Putamen (tissue), 1 donor: ENCODE measurements around the gene MAST3.
A peak's percentile ranks its signal among the peaks of the same experiment; 100 is the strongest.
"Not testable (repeated sequence)": the region's sequence is repeated elsewhere in the genome, so short reads cannot be mapped to it uniquely, and the experiment has no call there.

Source experiments
- DNase-seq: peaks from one replicate; pipeline ENCODE4 v3.0.0-alpha.2; 2016; ENCODE audit warnings: low spot score

MAST3 gene

DNA sequence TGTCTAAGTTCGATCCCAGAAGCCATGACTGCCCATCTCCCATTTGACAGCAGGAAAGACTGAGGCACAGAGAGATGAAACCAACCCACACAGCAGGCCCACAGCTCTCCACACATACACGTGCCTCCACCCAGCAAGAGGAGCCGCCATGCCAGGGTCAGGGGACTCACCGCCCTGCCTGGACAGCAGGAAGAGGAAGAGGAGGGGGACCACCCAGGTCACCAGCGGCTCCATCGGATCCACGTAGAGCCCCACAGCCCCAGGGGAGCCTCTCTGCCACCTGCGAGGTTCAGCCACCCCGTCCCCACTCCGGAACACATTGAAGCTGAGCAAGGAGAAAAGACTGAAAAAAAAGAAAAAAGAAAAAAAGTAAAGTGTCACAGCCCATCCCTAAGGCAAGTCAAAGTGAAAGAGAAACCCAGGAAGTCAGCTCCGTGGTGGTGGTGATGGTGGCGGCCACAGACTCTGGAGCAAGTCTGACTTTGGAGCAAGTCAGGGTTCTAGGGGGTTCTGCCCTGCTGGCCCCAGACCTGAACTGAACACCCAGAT, 10.9 kb upstream of the MAST3 start, which contains the start of gene IL12RB1:
TSS of gene IL12RB1 (minus strand) at position 345 of the 549 bp plus-strand sequence. CDS start at position 234, 111 bp downstream.
- DNase-seq: no peak

DNA sequence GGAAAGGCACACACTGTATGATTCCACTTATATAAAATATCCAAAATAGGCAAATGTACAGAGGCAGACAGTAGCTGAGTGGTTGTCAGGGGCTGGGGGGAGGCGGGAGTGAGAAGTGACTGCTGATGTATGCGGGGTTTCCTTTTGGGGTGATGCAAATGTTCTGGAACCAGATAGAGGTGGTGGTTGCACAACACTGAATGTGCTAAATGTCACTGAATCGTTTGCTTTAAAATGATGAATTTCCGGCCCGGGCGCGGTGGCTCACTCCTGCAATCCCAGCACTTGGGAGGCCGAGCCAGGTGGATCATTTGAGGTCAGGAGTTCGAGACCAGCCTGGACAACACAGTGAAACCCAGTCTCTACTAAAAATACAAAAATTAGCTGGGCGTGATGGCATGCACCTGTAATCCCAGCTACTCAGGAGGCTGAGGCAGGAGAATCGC, 8.5 kb upstream of the MAST3 start:
- DNase-seq: peak; percentile 86

DNA sequence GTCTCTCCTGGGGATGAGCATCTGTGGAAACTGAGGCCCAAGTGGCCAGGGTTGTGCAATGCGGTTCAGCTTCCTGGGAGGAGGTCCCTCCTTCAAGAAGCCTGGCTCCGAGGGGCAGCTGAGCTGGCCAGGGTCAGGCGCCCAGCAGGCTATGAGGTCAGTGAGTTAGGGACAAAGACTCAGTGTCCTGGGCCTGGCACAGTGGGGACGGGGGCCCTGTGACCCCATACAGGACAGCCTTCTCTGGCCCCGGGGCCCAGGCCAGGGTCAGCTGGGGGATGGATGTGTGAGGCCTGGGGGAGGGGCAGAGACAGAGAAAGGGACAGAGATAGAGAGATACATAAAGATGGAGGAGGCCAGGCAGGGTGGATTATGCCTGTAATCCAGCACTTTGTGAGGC, 7.9 kb upstream of the MAST3 start:
- DNase-seq: peak; percentile 96

DNA sequence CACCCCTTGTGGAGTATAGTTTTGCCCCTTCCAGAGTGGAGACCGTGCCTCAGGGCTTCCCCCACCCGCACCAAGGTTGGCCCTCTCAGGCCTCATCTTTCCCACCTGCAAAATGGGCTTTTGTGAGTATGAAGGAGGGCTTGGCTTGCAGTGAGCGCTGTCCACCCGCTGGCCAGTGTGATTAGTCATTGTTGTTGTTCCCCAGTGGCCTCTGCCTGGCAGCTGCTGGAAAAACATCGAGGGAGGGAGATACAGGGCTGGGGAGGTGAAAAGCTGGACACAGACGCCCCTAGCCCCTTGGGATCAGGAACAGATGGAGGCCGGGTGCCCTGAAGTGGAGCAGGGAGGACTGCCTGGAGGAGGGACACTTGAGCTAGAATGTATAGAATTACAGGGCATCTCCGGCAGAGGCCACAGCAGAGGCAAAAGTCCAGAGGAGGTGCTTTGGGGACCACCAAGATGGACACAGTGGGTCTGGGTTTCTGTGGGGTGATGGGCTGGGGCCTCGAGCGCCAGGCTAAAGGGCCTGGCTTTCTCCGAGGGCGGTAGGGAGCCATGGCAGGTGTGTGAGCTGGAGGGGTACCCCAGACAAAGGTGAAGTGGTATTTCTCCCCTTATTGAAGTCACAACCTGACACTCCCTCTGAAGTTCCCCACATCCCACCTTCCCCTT, 6.9 kb upstream of the MAST3 start:
- no peak for DNase-seq

DNA sequence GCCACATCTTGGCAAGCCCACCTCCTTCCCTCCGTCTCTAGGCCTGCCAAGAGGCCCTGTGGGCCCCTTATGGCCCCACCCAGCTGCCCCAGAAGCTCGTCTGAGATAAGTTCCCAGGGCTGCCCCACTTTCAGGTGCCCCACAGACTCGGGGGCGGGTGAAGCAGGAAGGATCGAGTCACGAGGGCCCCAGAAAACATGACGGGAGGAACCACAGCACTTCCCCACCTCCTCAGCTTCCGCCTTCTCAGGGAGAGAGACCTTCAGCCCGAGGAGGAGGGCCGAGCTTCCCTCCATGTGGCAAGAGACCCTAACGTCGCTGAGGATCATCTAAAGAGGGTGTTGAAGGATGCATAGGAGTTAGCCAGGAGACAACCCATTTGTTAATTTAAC, 6.4 kb upstream of the MAST3 start:
- no peak for DNase-seq

DNA sequence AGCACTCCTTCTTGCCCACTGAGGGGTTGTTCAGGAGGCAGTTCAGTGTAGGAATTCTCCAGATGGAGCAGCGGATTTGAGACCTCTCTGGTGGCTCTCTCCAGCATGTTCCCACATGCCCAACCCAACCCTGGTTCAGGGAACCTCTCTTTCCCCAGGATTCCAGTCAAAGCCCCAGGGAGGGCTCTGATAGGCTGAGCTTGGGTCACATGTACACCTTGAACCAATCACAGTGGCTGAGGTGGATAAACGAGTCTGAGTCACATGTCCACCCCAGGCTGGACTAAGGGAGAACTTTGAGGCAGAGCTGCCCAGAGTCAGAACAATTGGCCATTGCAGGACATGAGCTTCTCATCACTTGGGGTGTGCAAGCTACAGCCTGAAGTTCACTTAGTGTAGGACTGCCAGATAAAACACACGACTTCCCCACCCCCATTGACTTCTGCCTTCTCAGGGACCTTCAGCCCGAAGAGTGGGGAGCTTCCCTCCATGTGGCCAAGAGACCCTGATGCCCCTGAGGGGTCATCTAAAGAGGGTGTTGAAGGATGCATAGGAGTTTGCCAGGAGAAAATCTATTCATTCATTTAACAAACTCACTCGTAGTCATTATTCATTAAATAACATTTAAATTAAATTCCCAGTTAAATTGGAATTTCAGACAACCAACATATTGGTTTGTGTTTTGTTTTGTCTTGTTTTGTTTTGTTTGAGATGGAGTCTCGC, 4.0 kb upstream of the MAST3 start:
- DNase-seq: no peak

DNA sequence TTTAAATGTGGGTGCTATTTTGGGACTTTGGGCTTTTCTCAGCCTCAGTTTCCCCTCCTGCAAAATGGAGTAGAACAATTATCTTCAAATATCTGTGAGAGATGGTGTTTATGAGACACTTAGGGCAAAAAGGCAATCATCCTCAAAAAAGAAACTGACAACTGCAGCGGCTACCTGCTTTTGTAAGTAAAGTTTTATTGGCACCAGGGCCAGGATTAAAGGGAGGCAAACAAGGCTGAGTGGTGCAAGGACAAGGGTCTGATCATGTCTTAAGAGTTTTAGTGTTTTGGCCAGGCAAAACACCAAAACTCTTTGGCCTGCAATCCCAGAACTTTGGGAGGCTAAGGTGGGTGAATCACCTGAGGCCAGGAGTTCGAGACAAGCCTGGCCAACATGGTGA, 1.3 kb upstream of the MAST3 start:
- DNase-seq: no peak

DNA sequence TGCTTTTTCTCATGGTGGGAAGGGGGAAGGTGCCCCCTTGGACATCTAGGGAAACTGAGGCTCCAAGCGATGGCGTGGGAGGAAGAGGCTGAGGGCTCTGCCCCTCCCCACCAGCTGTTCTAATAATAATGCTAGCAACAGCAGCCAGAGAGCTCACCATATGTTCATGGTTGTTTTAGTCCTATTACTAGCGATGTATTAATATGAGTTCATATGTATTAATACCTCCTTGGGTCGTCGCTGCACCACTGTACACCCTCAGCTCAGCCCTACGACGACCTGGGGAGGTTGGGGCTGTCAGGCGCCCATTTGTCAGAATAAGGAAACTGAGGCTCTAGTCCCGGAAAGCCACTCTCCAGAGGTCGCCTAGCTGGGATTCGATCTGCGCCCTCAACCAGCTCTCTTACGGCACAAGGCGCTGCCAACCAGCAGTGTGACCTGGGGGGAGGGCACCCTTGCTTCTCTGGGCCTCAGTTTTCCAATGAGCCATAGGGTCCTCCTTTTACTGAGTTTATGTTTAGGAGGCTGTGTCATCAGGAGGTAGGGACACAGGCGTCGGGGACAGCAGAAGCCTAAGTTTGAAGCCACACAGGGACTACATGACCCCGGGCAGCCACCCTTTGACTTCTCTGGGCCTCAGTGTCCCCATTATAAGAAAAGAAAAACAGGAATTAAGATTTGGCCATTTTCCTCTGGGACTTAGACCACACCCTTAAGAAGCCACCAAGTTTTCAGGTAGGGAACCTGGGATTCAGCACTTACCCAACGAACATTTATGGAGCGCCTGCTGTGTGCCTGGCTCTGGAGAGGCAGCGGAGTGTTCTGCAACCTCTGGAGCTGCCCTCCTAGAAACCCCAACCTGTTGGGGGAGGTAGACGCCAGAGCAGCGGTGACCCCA, 664 bp downstream of the MAST3 start:
- no peak for DNase-seq

DNA sequence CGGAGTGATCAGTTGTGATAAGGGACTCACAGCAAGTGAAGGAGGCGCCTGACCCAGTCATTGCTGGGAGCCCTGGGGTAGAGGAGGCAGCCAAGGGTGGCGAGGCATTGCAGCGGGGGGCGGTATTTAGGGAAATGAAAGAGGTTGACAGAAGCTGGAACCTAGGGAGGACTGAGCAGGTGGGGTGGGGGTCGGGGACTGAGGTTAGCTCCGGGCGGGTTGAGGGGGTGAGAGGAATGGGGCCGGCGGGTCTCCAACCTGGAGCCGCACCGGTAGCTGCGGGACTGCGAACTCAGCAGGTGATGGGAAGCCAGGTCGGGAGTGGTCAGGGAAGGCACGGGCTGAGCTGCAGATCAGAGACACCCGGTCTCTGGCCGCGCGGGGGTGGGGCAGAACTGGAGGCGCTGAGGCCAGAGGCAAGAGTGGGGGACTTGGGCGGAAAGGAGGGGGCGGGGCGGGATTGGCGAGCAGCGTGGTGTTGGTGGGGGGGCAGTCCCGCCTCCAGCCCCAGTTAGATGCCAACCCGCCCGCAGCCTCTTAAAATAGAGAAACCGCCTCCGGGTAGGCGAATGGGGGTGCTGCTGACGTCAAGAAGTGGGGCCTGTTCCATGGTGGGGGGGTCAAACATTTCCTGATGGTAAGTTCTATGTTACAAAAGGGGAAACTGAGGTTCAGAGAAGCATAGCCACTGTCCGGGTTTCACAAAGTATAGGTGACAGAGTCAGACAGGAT, 1.5 kb downstream of the MAST3 start:
- no peak for DNase-seq

DNA sequence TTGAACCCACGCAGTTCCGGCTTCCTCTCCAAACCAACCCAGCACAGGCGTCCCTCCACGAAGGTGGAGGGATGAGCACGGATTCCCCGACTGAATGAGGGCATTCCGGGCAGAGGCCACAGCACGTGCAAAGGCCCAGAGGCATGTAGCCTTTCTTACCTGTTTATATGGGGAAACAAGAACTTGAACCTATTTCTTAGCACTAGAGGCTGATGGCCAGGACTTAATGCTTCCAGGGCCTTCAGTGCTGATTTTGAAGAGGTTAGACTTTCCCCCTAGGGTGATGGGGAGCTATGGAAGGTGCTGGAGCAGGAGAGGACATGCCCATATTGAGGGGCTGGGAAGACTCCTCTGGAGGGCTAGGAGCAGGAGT, 2.0 kb downstream of the MAST3 start:
- no peak for DNase-seq

DNA sequence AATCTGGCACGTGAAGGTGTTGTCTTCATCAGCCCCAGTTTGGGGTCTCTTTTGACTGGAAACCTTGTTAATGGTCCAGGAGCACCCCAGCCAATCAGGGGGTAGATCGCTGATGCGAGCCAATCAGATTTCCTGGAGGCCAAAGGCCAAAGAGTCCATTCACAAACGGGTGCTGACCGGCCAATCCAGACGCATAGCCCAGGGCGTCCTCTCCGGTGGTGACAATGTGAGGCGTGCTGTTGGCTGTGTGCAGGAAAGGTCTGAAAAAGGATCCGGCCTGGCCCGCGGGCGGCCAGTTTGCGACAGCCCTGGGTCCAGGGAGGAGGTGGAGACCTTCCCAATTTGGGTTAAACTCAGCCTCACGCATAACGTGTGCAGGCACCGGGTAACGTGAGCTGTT, 3.1 kb downstream of the MAST3 start:
- DNase-seq: no peak

DNA sequence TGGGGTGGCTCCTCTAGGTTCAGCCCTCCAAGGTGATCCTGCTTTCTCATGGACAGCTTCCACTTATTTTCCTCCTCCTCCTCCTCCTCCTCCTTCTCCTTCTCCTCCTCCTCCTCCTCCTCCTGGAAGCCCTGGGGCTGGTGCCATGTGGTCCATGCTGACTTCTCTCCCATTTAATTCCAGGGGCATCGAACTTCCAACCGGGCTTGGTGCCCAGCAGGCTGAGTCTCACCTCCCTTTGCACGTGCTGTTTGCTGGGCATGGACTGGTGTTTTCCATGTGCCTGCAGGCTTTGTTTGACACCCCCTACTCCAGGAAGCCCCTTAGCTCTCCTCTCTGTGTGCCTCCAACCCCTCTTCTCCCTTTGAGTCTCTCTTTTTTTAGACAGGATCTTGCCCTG, 3.7 kb downstream of the MAST3 start:
- DNase-seq: no peak

DNA sequence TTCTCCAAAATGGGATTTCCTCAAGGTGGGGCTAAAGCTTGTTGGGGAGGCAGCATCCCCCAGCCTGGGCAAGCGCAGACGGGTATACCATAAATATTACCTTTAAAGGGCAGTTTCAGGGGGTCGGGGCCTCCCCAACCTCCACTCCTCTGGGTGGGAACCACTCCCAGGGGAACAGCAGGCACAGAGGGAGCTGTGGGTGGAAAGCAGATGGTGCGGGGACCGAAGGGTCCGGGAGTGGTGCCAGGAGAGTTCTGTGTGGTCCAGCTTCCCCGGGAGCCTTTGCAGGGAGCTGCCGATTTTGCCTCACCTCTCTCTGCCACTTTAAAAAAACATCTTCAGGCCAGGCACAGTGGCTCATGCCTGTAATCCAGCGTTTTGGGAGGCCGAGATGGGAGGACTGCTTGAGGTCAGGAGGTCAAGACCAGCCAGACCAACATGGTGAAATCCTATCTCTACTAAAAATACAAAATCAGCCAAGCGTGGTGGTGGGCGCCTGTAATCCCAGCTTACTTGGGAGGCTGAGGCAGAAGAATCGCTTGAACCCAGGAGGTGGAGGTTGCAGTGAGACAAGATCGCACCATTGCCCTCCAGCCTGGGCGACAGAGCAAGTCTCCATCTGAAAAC, 5.5 kb downstream of the MAST3 start:
- DNase-seq: no peak

DNA sequence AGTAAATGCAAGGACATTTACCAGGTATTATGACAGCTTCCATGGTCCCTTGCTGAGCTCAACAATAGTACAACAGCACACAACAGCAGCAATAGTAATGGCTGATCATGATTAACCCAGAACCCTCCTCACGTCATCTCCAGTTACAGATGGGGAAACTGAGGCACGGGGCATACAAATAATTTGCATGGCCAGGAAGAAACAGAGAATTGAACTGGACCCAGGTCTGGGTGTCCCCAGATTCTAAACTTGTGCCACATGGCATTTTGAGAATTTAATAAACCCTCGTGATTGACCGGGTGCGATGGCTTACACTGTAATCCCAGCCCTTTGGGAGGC, 7.2 kb downstream of the MAST3 start:
- no peak for DNase-seq

DNA sequence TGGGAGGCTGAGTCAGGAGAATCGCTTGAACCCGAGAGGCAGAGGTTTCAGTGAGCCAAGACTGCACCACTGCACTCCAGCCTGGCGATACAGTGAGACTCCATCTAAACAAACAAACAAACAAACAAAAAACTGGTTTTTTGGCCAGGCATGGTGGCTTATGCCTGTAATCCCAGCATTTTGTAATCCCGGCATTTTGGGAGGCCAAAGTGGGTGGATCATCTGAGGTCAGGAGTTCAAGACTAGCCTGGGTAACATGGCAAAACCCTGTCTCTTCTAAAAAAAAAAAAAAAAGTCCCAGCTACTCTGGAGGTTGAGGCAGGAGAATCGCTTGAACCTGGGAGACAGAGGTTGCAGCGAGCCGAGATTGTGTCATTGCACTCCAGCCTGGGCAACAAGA, 7.7 kb downstream of the MAST3 start:
- DNase-seq: not testable (repeated sequence)

DNA sequence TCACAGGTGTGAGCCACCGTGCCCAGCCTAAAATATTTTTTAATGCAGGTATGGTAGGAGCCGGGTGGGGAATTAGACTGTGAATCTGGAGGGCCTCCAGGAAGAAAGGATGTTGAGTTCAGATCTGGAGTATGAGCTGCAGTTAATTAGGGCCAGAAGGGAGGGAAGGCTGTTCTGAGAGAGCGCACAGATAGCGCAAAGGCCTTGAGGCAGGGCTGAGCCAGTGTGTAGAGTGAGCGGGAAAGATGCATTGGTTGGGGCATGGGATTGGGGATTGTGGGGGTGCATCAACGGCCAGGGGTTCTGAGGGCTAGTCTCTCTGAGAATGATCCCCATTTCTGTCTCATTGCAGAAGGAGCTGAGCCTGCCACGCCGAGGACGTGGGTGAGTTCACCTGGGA, 9.7 kb downstream of the MAST3 start:
- DNase-seq: no peak

DNA sequence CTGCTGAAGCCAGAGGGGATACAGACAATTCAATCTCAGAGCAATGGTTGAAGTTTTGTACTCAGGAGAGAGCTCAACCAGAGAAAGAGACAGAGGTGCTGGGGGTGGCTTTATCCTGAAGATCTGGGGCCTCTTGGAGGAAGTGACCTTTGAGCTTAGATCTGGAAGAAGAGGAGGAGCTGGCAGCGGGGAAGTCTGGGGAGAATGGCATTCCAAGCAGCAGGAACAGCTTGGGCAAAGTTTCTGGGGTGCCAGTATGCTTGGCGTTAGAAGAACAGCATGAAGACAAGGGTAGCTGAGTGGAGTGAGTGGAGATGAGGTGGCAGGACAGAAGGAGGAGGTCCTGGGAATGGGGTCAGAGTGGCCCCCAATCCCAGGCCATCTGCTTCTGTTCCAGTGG, 11.3 kb downstream of the MAST3 start:
- no peak for DNase-seq

DNA sequence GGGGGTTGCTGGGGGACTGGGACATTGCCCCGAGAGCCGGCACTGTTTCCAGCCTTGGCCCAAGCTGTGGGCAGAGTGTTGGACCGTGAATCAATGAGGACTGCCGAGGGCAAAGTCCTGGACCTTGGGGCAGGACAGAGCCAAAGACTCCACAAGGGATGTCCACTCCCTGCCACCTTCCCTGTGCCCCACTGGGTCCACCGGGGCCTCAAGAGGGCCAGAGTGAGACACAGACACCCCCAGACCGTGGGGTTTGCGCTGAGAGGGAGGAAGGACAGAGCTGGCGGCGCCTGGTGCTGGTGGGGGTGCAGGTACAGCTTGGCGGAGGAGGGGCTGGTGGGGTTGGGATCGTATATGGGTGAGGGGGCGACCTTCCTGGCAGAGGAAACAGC, 11.8 kb downstream of the MAST3 start:
- DNase-seq: no peak

DNA sequence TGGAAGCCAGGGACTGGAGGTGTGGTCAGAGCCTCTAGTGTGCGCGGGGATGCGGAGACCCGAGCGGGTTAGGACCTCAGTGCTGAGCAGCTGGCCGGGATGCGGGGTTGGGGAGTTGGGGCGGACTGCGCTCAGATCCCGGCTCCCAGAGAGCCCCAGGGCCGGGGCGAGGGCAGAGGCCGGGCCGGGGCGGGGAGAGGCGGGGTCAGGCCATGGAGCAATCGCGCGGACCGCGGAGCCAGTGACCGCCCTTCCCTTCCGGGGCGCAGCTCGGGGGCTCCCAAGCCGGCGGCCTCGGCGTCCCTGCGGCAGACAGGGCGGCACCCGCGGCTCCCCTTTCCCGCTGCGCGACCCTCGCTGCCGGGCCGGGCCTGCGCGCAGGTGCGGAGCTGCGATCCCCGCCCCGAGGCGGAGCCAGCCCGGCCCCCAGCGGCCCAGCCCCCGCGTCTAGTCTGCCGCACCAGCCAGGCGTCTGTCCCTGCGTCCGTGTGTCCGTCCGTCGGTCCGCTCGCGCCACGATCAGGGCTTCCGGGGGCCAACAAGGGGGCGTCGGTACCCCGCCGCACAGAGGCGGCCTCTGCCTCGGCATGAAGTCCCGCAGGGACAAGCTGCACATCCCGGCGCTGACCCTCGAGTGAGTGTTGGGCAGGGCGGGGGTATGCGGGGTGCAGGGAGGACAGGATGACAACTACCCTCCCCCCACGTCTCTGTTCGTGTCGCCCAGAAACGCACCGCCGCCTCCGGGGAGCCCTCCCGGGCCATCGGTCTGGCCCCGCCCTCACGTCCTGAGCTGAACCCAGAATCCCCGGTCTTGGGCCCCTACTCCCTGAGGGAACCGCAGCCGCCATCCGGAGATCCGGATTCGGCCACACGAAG, 12.4 kb downstream of the MAST3 start:
- no peak for DNase-seq

DNA sequence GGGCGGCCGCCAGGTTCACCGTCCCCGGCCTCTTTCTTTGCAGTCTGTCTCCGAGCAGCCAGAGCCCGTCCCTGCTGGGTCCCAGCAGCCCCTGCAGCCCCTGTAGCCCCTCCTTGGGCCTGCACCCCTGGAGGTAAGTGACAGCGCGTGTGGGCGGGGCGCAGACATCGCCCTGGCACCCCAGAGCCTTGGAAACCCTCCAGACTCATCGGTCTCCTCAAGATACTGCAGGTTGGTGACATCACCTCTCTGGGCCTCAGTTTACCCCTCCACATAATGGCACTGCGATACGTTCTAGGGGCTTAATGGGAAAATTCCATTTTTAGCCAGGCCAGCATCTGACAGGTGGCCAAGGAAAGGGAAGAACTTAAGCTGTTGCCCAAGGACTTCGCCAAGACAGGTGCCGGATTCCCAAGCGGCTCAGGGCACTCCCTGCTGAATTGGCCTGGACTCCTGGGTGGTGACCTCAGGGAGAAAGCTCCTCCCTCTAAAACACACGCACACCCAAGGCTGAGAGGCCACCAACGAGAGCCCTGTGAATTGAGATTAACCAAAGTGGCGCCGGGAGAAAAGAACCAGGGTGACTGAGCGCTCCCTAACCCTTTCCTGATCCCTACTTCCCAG, 13.1 kb downstream of the MAST3 start:
- no peak for DNase-seq
